Ovary (tissue), 9 donors: ENCODE results near the gene SETX. TPM values are rescaled to one million over a fixed set of nuclear protein-coding genes. Genes with fewer than 3 reads are reported as not detected.

ENCODE experiments used
- DNase-seq, 5 donors: peaks; one replicate each; pipeline ENCODE4 v3.0.0-alpha.2; 2019 to 2020
- H3K27ac ChIP-seq, 2 donors: fragments of 200-600 bp; one replicate each; pipeline versions ENCODE4 v1.5.1 to v1.8.0; 2019 to 2022
- H3K27me3 ChIP-seq: fragments of 200-600 bp; one replicate; pipeline ENCODE4 v1.8.0; 2022
- H3K36me3 ChIP-seq: fragments of 200-600 bp; sonication (generic); one replicate; pipeline ENCODE4 v1.5.1; 2019
- H3K4me1 ChIP-seq: one replicate; pipeline ENCODE4 v1.8.1; 2013; ENCODE audit warnings: mild to moderate bottlenecking, moderate library complexity; ENCODE audit not compliant: insufficient read depth
- H3K4me3 ChIP-seq: fragments of 200-600 bp; sonication (generic); one replicate; pipeline ENCODE4 v1.5.1; 2017
- H3K9me3 ChIP-seq, 2 donors: fragments of 200-600 bp in 1 of 2; sonication (generic) in 1 of 2; one replicate each; pipeline versions ENCODE4 v1.5.1 to v1.8.1; 2013 to 2019; ENCODE audit warnings: mild to moderate bottlenecking in 1 of 2, moderate library complexity in 1 of 2
- EP300 ChIP-seq: sonication (generic); formaldehyde crosslinking; IDR thresholded peaks from one replicate; pipeline ENCODE4 v1.6.1; 2017; ENCODE audit warnings: antibody characterized with exemption
- POLR2A ChIP-seq: fragments of 450-650 bp; IDR thresholded peaks from one replicate; pipeline ENCODE4 v1.6.1; 2017; ENCODE audit warnings: antibody characterized with exemption, mild to moderate bottlenecking, moderate library complexity
- WGBS, 3 donors: extraction: QIAGEN DNeasy Blood & Tissue Kit in 1 of 3; methylation state at CpG; one replicate each; pipeline versions ENCODE4 v1.1.5 to v1.1.7; 2013 to 2017; 5-methylcytosine and 5-hydroxymethylcytosine counted together
- intact Hi-C, 4 donors: fragments of 100-400 bp; cut with DNase I; formaldehyde crosslinking; loops; one replicate each; pipeline versions ENCODE4 v1.11.0 to v1.15.1; 2022 to 2023
- polyA plus RNA-seq, 2 donors: library from polyadenylated mRNA; stranded (reverse); fragments of 200-250 nt in 1 of 2; fragments of 350-450 nt in 1 of 2; fragmentation: Illumina TruSeq in 1 of 2; extraction: RNeasy Lipid Tissue Mini Kit (QIAGEN cat#74804) in 1 of 2; gene quantifications; one replicate each; pipeline ENCODE4 v1.2.3, GENCODE V29; 2013 to 2014
- total RNA-seq, 7 donors: library from RNA; depleted of rRNA in 2 of 7; stranded (reverse); fragments of >200 nt in 2 of 7; fragmentation: NEBNext Ultra II Directional in 3 of 7; extraction: Animal tissue kit (Norgen Biotek cat#: 25700) in 3 of 7; gene quantifications; one replicate each; pipeline versions ENCODE4 v1.1.0 to v1.2.4, GENCODE V29; 2016 to 2023
- TF ChIP-seq, protein P1 (sequence below), 3 donors: fragments of 450-650 bp in 2 of 3; fragments of 200-600 bp in 1 of 3; IDR thresholded peaks; one replicate each; pipeline versions ENCODE4 v1.5.1 to v1.8.0; 2016 to 2022; ENCODE audit warnings: antibody characterized with exemption in 3 of 3, mild to moderate bottlenecking in 1 of 3
- donor health status: DM: no; HTN: no; CAD: no; lungs with moderate emphysema.
- donor health status: DM: no; HTN: no; CAD: no.
- donor health status: Bipolar disorder and iron deficiency.
- donor health status: DM: yes; HTN: yes; CAD: no.
- donor health status: DM: no; HTN: no; CAD: no.
- donor health status: DM: yes; HTN: yes; CAD: no.

Gene SETX
- total and polyA plus RNA-seq, 9 donors: 19.9 to 51.9 (median 40.8) TPM

DNA sequence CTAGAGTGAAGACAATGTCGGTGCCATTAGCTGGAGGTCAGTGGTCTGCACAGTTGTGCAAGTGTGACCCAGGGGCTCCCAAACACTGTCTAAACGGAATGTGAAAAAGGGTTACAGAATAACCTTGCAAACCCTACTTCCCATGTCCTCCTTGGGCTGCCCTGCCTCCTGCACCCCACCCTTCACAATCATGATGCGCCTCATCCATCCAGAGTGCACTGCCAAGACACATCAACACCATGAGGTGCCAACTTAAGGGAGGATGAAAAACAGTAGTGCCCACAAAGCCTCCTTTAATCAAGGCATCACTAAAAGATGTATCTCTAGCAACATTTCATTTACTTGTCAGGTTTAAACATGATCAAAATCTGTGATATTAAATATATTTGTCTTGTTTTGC, 87.1 kb downstream of the SETX start:
- WGBS, 3 donors: 82 to 94% (median 88%) methylated on average over 3 of the region's 3 CpGs
- TF ChIP-seq EP300 (no peak), POLR2A (no peak)
- TF ChIP-seq, protein P1, sequence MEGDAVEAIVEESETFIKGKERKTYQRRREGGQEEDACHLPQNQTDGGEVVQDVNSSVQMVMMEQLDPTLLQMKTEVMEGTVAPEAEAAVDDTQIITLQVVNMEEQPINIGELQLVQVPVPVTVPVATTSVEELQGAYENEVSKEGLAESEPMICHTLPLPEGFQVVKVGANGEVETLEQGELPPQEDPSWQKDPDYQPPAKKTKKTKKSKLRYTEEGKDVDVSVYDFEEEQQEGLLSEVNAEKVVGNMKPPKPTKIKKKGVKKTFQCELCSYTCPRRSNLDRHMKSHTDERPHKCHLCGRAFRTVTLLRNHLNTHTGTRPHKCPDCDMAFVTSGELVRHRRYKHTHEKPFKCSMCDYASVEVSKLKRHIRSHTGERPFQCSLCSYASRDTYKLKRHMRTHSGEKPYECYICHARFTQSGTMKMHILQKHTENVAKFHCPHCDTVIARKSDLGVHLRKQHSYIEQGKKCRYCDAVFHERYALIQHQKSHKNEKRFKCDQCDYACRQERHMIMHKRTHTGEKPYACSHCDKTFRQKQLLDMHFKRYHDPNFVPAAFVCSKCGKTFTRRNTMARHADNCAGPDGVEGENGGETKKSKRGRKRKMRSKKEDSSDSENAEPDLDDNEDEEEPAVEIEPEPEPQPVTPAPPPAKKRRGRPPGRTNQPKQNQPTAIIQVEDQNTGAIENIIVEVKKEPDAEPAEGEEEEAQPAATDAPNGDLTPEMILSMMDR (IDR thresholded peaks at IDR 0.05): no peak
- Histone ChIP-seq H3K4me1 (no peaks in the 10 kb centered on the region), H3K4me3 (no peak overlapping the region), H3K9me3 (no peaks in the 10 kb centered on the region), H3K27me3 (no peaks in the 10 kb centered on the region), H3K27ac (no peak overlapping the region), H3K36me3 (no peaks in the 10 kb centered on the region)
- DNase-seq: no peak
- intact Hi-C loops: loop anchor here in 2 of 4 donors (2.0 kb wide), 1 partner anchor 505 kb away; no protein-coding TSS in a partner anchor

DNA sequence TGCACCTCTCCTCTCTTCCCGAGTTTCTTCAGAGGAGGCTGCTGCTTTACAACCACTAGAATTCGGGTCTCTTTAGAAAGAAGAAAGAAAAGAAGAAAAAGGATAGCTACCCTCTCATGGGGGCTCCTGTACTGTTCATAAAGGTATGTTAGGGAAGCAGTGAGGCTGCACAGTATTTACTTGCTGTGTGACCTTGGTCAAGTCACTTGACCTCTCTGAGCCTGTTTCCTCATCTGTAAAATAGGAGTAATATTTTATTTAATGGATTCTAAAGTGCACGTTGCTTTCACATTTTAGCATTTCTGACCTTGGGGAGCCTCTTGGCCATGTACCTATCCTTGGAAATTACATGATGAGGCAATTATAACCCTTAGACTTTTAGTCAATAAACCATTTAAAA, 88.8 kb downstream of the SETX start:
- Histone ChIP-seq H3K4me3 (no peak overlapping the region), H3K36me3 (no peaks in the 10 kb centered on the region), H3K27me3 (no peaks in the 10 kb centered on the region), H3K27ac (no peak overlapping the region), H3K9me3 (no peaks in the 10 kb centered on the region), H3K4me1 (no peaks in the 10 kb centered on the region)
- 60 to 71% (median 64%) methylated on average over 3 of the region's 3 CpGs for WGBS, 3 donors
- no peak for DNase-seq
- intact Hi-C loops: no loop called here
- no peak for TF ChIP-seq POLR2A
- no peak for TF ChIP-seq EP300
- TF ChIP-seq, protein P1 (IDR thresholded peaks at IDR 0.05): no peak

DNA sequence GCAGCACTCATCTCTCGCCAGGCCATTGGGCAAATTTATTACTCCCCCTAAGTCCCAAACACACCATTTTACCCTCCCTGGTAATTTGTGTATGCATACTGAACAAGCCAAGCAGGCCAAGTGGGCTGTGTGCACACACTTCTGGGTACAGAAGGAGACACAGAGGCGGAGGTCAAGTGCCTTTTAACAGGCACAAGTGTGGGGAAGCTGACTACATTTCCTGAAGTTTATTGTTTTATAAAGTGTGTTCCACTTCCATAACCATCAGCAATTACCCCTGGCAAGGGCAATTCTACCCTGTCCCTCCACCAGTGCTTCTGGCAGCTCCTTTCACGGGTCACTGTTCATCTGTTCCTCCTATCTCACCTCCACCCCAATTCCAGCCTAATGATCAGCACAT, 93.9 kb downstream of the SETX start:
- DNase-seq: no peak
- intact Hi-C loops: no loop called here
- no peaks in the 10 kb centered on the region for H3K36me3 ChIP-seq
- H3K27me3 ChIP-seq: no peaks in the 10 kb centered on the region
- TF ChIP-seq EP300: no peak
- TF ChIP-seq, protein P1 (IDR thresholded peaks at IDR 0.05): no peak
- no peak for TF ChIP-seq POLR2A
- H3K4me1 ChIP-seq: no peaks in the 10 kb centered on the region
- H3K27ac ChIP-seq: no peak overlapping the region
- no peaks in the 10 kb centered on the region for H3K9me3 ChIP-seq
- WGBS, 3 donors: 73 to 81% (median 75%) methylated on average over 3 of the region's 3 CpGs
- no peak overlapping the region for H3K4me3 ChIP-seq

DNA sequence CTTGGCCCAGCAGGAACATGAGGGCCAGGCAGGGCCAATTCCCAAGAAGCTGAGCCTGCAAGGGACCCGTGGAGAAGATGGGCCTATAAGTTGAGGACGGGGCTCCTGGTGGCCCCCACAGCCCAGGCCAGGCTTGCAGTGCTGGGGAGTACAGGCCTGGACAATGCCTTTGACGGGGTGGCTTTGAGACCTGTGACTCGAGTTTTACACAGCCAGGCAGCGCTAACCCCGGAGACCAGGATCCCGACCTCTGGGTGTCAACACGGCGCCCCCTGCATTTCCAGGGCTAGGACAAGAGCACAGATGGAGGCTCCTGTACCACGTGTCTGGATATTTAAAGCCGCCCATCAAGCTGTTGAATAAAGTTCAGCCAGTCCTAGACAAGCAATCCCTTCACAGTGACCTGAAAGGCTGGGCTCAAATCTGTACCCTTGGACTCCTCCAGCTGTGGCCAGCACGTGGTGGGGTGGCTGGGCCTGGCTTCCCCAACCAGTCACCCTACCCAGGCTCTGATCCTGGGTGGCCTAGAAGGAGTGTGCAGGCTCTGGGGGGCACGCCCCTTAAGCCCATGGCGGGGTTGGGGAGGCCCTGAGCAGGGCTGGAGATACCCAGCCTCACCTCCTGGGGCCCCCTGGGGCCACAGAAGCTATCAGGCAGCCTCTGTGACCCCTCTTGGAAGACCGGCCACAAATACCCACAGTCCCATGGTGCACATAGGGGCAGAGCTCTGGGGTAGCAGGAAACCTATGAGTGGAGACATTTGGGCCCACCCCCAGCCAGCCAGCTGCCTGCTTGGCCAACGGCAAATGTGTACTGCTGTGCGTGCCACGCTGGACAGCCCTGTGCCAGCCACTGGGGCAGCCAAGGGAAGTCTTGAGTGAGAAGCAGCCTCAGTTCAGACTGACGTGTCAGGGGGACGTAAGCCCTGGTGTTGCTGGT, 104.2 kb downstream of the SETX start:
- H3K27ac ChIP-seq: no peak overlapping the region
- 90 to 97% (median 93%) methylated on average over 19 to 20 of the region's 20 CpGs for WGBS, 3 donors
- no peak overlapping the region for H3K4me3 ChIP-seq
- DNase-seq: no peak
- intact Hi-C loops: loop anchor here in 1 of 4 donors (5.0 kb wide), 1 partner anchor 488 kb away; no protein-coding TSS in a partner anchor
- no peaks in the 10 kb centered on the region for H3K27me3 ChIP-seq
- no peaks in the 10 kb centered on the region for H3K9me3 ChIP-seq
- peaks cover 3% of the 10 kb centered on the region for H3K4me1 ChIP-seq
- H3K36me3 ChIP-seq: no peaks in the 10 kb centered on the region
- TF ChIP-seq POLR2A: no peak
- TF ChIP-seq, protein P1 (IDR thresholded peaks at IDR 0.05): no peak
- no peak for TF ChIP-seq EP300
